Kidney epithelial cell (primary cell): ENCODE results near the gene FHL3. TPM values are rescaled to one million over a fixed set of nuclear protein-coding genes. Genes with fewer than 3 reads are reported as not detected.

Experiments used
- DNase-seq: peaks from one replicate; pipeline ENCODE4 v3.0.0-alpha.2; 2010; ENCODE audit warnings: low read depth
- H3K27me3 ChIP-seq: 2 replicates; pipeline ENCODE4 v1.6.0; 2011; ENCODE audit warnings: low read length; ENCODE audit not compliant: control insufficient read depth, insufficient read depth
- H3K36me3 ChIP-seq: 2 replicates; pipeline ENCODE4 v1.5.1; 2011; ENCODE audit warnings: low read length; ENCODE audit not compliant: control insufficient read depth, insufficient read depth
- H3K4me3 ChIP-seq: 2 replicates; pipeline ENCODE4 v1.5.1; 2011; ENCODE audit warnings: low read depth, mild to moderate bottlenecking, control low read depth, low read length
- total RNA-seq: library from RNA; depleted of rRNA; stranded (reverse); fragments of >200 nt; gene quantifications from 2 replicates; pipeline ENCODE4 v1.2.3, GENCODE V29; 2015
- TF ChIP-seq, protein P1 (sequence below): IDR thresholded peaks from 2 replicates; pipeline ENCODE4 v1.5.1; 2011; ENCODE audit warnings: mild to moderate bottlenecking, moderate library complexity, low read length, control low read depth, inconsistent platforms; ENCODE audit not compliant: insufficient read depth, poor library complexity, severe bottlenecking

FHL3 gene
- total RNA-seq, 1 donor from 2014 or later, result 40.8 TPM

DNA sequence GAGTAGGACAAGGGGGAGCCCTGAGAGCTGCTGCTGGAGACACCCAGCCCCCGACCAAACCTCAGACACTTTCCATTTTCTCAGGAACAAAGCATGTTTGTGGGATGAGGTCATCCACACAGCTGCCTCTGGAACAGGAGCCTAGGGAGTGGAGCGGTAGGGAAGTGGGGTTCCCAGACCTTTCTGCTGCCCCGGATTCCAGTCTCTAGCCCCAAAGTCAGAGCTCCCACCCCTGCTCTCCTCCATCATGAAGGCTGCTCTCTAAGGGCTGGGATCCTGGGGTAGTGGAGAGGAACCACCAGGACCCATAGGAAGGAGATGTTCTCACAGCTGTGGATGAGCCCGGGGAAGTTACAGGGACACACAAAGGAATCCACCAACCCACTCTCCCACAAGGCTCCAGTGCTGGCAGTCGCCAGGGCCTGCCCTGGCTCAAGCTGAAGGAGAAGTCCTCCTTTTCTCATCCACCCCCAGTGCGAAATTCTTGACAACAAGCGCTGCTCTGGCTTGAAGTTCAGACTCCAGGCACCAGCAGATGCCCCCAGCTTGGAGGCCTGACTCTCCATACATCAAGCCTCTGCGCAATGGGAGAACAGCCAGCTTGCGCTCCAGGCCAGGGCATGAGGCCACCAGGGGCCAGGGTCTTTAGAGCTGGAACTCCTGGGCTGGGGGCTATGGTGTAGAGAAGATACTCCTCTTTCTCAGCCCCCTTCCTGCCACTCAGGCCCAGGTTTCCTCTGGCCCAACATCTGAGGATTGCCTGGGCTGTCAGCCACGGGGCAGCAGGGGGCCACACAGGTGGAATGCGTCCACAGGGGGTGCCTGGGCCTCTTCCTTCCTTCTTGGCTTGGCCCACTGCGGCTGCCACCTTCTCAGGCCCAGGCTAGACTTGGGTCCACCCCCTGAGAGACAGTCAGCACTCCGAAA, 4.5 kb downstream of the FHL3 start:
- no peak for DNase-seq
- Histone ChIP-seq H3K36me3 (no peaks in the 10 kb centered on the region), H3K27me3 (no peaks in the 10 kb centered on the region), H3K4me3 (no peak overlapping the region)
- TF ChIP-seq, protein P1, sequence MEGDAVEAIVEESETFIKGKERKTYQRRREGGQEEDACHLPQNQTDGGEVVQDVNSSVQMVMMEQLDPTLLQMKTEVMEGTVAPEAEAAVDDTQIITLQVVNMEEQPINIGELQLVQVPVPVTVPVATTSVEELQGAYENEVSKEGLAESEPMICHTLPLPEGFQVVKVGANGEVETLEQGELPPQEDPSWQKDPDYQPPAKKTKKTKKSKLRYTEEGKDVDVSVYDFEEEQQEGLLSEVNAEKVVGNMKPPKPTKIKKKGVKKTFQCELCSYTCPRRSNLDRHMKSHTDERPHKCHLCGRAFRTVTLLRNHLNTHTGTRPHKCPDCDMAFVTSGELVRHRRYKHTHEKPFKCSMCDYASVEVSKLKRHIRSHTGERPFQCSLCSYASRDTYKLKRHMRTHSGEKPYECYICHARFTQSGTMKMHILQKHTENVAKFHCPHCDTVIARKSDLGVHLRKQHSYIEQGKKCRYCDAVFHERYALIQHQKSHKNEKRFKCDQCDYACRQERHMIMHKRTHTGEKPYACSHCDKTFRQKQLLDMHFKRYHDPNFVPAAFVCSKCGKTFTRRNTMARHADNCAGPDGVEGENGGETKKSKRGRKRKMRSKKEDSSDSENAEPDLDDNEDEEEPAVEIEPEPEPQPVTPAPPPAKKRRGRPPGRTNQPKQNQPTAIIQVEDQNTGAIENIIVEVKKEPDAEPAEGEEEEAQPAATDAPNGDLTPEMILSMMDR, result no peak

DNA sequence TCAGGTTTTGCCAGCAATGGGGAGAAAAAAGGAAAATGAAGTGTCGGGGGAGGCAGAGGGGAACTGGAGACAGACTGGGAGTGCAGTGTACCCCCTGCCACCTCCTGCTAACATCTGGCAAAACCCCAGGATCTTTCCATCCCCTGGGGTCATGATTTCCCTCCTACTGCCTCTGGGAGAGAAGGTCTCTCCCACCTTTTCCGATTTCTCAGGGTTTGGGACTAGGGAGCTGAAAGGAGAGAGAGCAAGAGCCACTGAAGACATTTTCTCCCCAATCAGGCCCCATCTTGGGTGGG, 5.1 kb downstream of the FHL3 start:
- no peak for DNase-seq
- no peaks in the 10 kb centered on the region for H3K36me3 ChIP-seq
- TF ChIP-seq, protein P1, result no peak
- H3K4me3 ChIP-seq, result no peak overlapping the region
- no peaks in the 10 kb centered on the region for H3K27me3 ChIP-seq

DNA sequence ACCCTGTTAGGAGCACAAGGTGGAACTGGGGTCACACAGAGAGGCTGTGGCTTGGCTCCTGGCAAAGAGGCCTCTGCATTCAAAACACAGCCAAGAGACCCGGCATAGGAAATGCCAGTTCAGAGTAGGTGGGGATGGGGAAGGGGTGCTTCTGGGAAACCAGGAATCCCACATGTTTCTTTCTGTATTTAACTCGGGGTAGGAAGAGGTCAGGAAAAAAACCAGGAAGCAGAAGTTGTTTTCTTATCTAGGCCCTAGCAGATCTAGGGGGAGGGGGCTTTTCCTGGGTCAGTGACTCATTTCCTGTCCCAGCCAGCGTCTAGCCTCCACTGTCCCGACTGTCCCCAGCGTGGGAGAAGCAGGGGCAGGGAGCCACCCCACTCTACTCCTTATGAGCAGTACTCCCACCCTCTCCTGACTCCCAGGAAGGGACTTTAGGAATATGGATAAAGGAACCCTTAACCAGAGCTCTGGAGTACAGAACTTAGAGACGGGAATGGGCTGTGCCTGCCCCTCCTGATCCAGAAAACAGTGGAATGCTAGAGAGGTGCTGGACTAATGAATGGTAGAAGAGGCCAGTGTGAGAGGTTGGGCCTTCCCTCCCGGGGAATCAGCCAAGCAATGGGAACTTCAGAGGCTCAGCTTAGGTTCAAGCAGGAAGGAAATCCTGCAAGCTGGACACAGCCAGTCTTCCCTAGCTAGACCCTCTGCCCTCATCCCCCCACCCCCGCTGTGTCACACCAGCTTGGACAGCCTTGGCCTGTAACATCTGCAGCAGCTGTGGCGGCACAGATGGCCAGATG, 5.7 kb downstream of the FHL3 start:
- Histone ChIP-seq H3K4me3 (no peak overlapping the region), H3K27me3 (no peaks in the 10 kb centered on the region), H3K36me3 (peaks cover 2% of the 10 kb centered on the region)
- DNase-seq, result no peak
- TF ChIP-seq, protein P1, result no peak

DNA sequence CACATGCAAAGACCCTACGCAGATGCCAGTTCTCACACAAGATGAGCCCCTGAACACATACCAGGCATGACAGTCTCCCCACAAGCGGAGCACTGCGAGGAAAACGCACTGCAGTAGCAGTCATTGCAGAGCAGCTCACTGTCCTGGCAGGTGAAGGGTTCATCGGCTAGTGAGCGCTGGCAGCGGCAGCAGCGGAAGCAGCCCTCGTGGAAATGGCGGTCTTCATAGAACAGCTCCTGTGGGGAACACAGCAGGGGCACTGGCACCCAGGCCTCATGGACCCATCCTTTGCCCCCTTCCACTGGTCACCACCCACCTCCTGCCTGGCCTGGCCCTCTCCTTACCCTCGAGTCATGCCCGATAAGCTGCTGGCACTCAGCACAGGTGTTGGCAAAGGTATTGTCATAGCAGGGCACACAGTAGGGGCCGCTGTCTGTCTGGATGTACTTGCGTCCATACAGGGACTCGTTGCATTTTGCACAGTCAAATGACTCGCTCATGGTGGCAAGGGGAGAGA, 6.3 kb downstream of the FHL3 start:
- H3K4me3 ChIP-seq, result no peak overlapping the region
- TF ChIP-seq, protein P1, result peak; percentile 1

DNA sequence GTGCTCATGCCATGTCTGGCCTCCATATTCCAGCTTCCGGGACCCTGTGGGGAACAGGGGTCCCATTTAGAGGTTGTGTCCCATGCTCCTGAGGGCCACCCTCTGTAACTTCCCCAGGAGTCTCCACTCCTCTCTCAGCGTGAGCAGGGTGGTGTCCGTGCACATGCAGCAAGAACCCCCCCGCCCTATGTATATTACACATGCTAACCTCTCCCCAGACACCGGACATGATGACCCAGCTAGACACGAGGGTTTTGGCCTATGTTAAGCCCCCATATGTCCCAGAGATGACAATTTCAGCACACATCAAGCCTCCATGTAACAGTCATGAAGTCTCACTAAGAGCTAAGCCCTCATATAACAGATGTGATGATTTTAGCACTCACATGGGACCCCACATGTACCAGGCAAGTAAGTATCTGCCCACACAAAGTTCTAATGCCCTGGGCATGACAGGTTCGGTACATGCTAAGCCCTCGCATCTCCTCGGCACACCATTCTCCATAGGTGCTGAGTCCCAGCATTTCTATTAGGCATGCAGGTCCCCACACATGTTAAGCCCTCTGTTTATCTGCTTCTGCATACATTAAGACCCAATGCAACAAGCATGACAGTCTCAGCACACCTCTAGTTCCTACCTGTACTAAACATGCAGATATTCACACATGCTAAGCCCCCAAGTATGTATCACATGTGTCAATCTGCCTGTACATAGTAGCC, 7.1 kb downstream of the FHL3 start:
- DNase-seq, result no peak
- no peaks in the 10 kb centered on the region for H3K27me3 ChIP-seq
- H3K4me3 ChIP-seq, result no peak overlapping the region
- TF ChIP-seq, protein P1, result no peak
- H3K36me3 ChIP-seq, result peaks cover 2% of the 10 kb centered on the region

More for the DNA sequence above, 6.3 kb downstream of the FHL3 start:
- Histone ChIP-seq H3K36me3 (peaks cover 2% of the 10 kb centered on the region), H3K27me3 (no peaks in the 10 kb centered on the region)
- no peak for DNase-seq
